ACHN (cell line): Measurements from ENCODE around the gene KCNIP1.

Experiments
- DNase-seq: peaks from one replicate; pipeline ENCODE4 v3.0.0-alpha.2; 2015
- in situ Hi-C: cut with HindIII; loops from 2 replicates; pipeline ENCODE4 v1.10.0; 2017; ENCODE audit warnings: low sequenced_read_pairs, low pct_ligation_motif_present, low pct_unique_long_range_greater_than_20kb

The KCNIP1 gene

GRCh38 chr5:170573660-170574059 lies 69.8 kb downstream of the KCNIP1 start:
- DNase-seq, result no peak
- in situ Hi-C loops, result no loop called here

- no peak for DNase-seq
- in situ Hi-C loops, result no loop called here
These were observed 73.0 kb downstream of the KCNIP1 start for GRCh38 chr5:170576602-170577535.

GRCh38 chr5:170579601-170580000 lies 75.8 kb downstream of the KCNIP1 start:
- no peak for DNase-seq
- in situ Hi-C loops, result no loop called here

GRCh38 chr5:170581211-170581610 lies 77.4 kb downstream of the KCNIP1 start:
- in situ Hi-C loops, result no loop called here
- no peak for DNase-seq

GRCh38 chr5:170582644-170583330 lies 79.0 kb downstream of the KCNIP1 start:
- DNase-seq, result no peak
- in situ Hi-C loops, result no loop called here

GRCh38 chr5:170584003-170584402 lies 80.2 kb downstream of the KCNIP1 start:
- in situ Hi-C loops, result no loop called here
- DNase-seq, result no peak

- DNase-seq, result no peak
- in situ Hi-C loops, result no loop called here
These were observed 80.7 kb downstream of the KCNIP1 start for GRCh38 chr5:170584450-170585058.

GRCh38 chr5:170585273-170585948 lies 81.6 kb downstream of the KCNIP1 start:
- in situ Hi-C loops, result no loop called here
- DNase-seq, result no peak

GRCh38 chr5:170587808-170588207 lies 84.0 kb downstream of the KCNIP1 start:
- no peak for DNase-seq
- in situ Hi-C loops, result no loop called here

- no peak for DNase-seq
- in situ Hi-C loops, result no loop called here
These were observed 85.8 kb downstream of the KCNIP1 start for GRCh38 chr5:170589643-170590042.

- DNase-seq, result no peak
These were observed 86.7 kb downstream of the KCNIP1 start for GRCh38 chr5:170590566-170590965.

GRCh38 chr5:170591054-170591453 lies 87.2 kb downstream of the KCNIP1 start:
- DNase-seq, result peak; percentile 17
- in situ Hi-C loops, result no loop called here

More at GRCh38 chr5:170590566-170590965, 86.7 kb downstream of the KCNIP1 start:
- in situ Hi-C loops, result no loop called here

- in situ Hi-C loops, result no loop called here
- no peak for DNase-seq
These were observed 92.7 kb downstream of the KCNIP1 start for GRCh38 chr5:170596482-170597044.

- DNase-seq, result peak; percentile 83
- in situ Hi-C loops, result no loop called here
These were observed 93.4 kb downstream of the KCNIP1 start for GRCh38 chr5:170597109-170597751.

- no peak for DNase-seq
- in situ Hi-C loops, result no loop called here
These were observed 94.1 kb downstream of the KCNIP1 start for GRCh38 chr5:170597872-170598271.

- in situ Hi-C loops, result no loop called here
- no peak for DNase-seq
These were observed 95.9 kb downstream of the KCNIP1 start for GRCh38 chr5:170599756-170600155.

GRCh38 chr5:170601619-170602018 lies 97.8 kb downstream of the KCNIP1 start:
- in situ Hi-C loops, result no loop called here
- DNase-seq, result no peak

GRCh38 chr5:170603109-170603508 lies 99.3 kb downstream of the KCNIP1 start:
- in situ Hi-C loops, result no loop called here

More at GRCh38 chr5:170603109-170603508, 99.3 kb downstream of the KCNIP1 start:
- no peak for DNase-seq
